Measurements from ENCODE around the gene MEGF6.

The MEGF6 gene

GRCh38 chr1:3601743-3602142 is 9.6 kb downstream of the MEGF6 start:
- H2AFZ ChIP-seq (ENCODE audit: low read depth, low read length): no peak overlapping the region
- H2BK120ac ChIP-seq (ENCODE audit: low read depth, low read length): no peak overlapping the region
- H3K14ac ChIP-seq (ENCODE audit: low read length in 2 of 2): no peak overlapping the region
- no peak for DNase-seq
- H3K23ac ChIP-seq (ENCODE audit: low read length in 2 of 2): no peak overlapping the region
- no peak overlapping the region for H2BK12ac ChIP-seq (ENCODE audit: low read length in 2 of 2)
- no peak overlapping the region for H3K4me3 ChIP-seq (ENCODE audit: insufficient read depth in 1 of 2, low read depth in 1 of 2, low read length in 2 of 2)
- no peaks in the 10 kb centered on the region for H3K9me3 ChIP-seq (ENCODE audit: control insufficient read depth, low read length)
- H3K4me2 ChIP-seq (ENCODE audit: low read length, poor library complexity, severe bottlenecking): no peak overlapping the region
- H3K79me1 ChIP-seq (replicated peaks; ENCODE audit: low read length, poor library complexity, severe bottlenecking): no peaks in the 10 kb centered on the region
- H3K27me3 ChIP-seq (ENCODE audit: control insufficient read depth in 1 of 2, insufficient read depth in 1 of 2, low read length in 2 of 2): peaks cover 65 to 68% of the 10 kb centered on the region in 2 experiments
- H2AK5ac ChIP-seq (ENCODE audit: low read length, severe bottlenecking): no peak overlapping the region
- H2BK15ac ChIP-seq (ENCODE audit: low read depth, poor library complexity, severe bottlenecking): no peak overlapping the region
- peaks cover 0 to 4% of the 10 kb centered on the region in 2 experiments for H3K36me3 ChIP-seq (ENCODE audit: control insufficient read depth in 1 of 2, insufficient read depth in 2 of 2, low read depth in 1 of 2, low read length in 2 of 2)
- no peak overlapping the region for H4K91ac ChIP-seq (ENCODE audit: low read length)
- 80% methylated on average over 16 of the region's 16 CpGs for WGBS
- no peak overlapping the region for H4K8ac ChIP-seq (ENCODE audit: low read length)
- no peak overlapping the region for H3K9ac ChIP-seq (ENCODE audit: low read length)
- H3K18ac ChIP-seq (ENCODE audit: low read depth in 1 of 2, low read length in 2 of 2): no peak overlapping the region
- H3K4ac ChIP-seq (ENCODE audit: low read depth in 1 of 2, low read length in 2 of 2): no peak overlapping the region
- no peaks in the 10 kb centered on the region for H3K4me1 ChIP-seq (ENCODE audit: control insufficient read depth, insufficient read depth, low read depth, low read length)
- H2BK5ac ChIP-seq (ENCODE audit: low read depth, low read length, poor library complexity, severe bottlenecking): no peak overlapping the region
- H3K27ac ChIP-seq (ENCODE audit: low read length, poor library complexity, severe bottlenecking): no peak overlapping the region

- Histone ChIP-seq H3K23ac (ENCODE audit: low read length in 2 of 2) (no peak overlapping the region), H3K14ac (ENCODE audit: low read length in 2 of 2) (no peak overlapping the region), H2BK15ac (ENCODE audit: low read depth, poor library complexity, severe bottlenecking) (no peak overlapping the region)
Observed at GRCh38 chr1:3600354-3600753, 11.0 kb downstream of the MEGF6 start.

GRCh38 chr1:3599816-3600215 is 11.5 kb downstream of the MEGF6 start:
- Histone ChIP-seq H2BK5ac (ENCODE audit: low read depth, low read length, poor library complexity, severe bottlenecking) (no peak overlapping the region), H2AK5ac (ENCODE audit: low read length, severe bottlenecking) (no peak overlapping the region), H2BK12ac (ENCODE audit: low read length in 2 of 2) (no peak overlapping the region), H3K4me3 (ENCODE audit: insufficient read depth in 1 of 2, low read depth in 1 of 2, low read length in 2 of 2) (no peak overlapping the region), H3K9me3 (ENCODE audit: control insufficient read depth, low read length) (no peaks in the 10 kb centered on the region), H2BK15ac (ENCODE audit: low read depth, poor library complexity, severe bottlenecking) (no peak overlapping the region), H3K4ac (ENCODE audit: low read depth in 1 of 2, low read length in 2 of 2) (no peak overlapping the region), H3K14ac (ENCODE audit: low read length in 2 of 2) (no peak overlapping the region), H3K9ac (ENCODE audit: low read length) (no peak overlapping the region), H2BK120ac (ENCODE audit: low read depth, low read length) (no peak overlapping the region), H3K4me1 (ENCODE audit: control insufficient read depth, insufficient read depth, low read depth, low read length) (no peaks in the 10 kb centered on the region), H3K27me3 (ENCODE audit: control insufficient read depth in 1 of 2, insufficient read depth in 1 of 2, low read length in 2 of 2) (peaks cover 61 to 71% of the 10 kb centered on the region in 2 experiments), H3K36me3 (ENCODE audit: control insufficient read depth in 1 of 2, insufficient read depth in 2 of 2, low read depth in 1 of 2, low read length in 2 of 2) (peaks cover 0 to 3% of the 10 kb centered on the region in 2 experiments), H3K79me1 (replicated peaks; ENCODE audit: low read length, poor library complexity, severe bottlenecking) (no peaks in the 10 kb centered on the region), H3K23ac (ENCODE audit: low read length in 2 of 2) (no peak overlapping the region), H4K91ac (ENCODE audit: low read length) (no peak overlapping the region), H3K4me2 (ENCODE audit: low read length, poor library complexity, severe bottlenecking) (no peak overlapping the region), H4K8ac (ENCODE audit: low read length) (no peak overlapping the region), H2AFZ (ENCODE audit: low read depth, low read length) (no peak overlapping the region), H3K27ac (ENCODE audit: low read length, poor library complexity, severe bottlenecking) (no peak overlapping the region), H3K18ac (ENCODE audit: low read depth in 1 of 2, low read length in 2 of 2) (no peak overlapping the region)
- DNase-seq: no peak
- 79% methylated on average over 15 of the region's 15 CpGs for WGBS

More at GRCh38 chr1:3600354-3600753, 11.0 kb downstream of the MEGF6 start:
- H3K27me3 ChIP-seq (ENCODE audit: control insufficient read depth in 1 of 2, insufficient read depth in 1 of 2, low read length in 2 of 2): peaks cover 62 to 67% of the 10 kb centered on the region in 2 experiments
- H2AK5ac ChIP-seq (ENCODE audit: low read length, severe bottlenecking): no peak overlapping the region
- H3K18ac ChIP-seq (ENCODE audit: low read depth in 1 of 2, low read length in 2 of 2): no peak overlapping the region
- H3K9ac ChIP-seq (ENCODE audit: low read length): no peak overlapping the region
- no peak overlapping the region for H3K27ac ChIP-seq (ENCODE audit: low read length, poor library complexity, severe bottlenecking)
- H2AFZ ChIP-seq (ENCODE audit: low read depth, low read length): no peak overlapping the region
- H4K8ac ChIP-seq (ENCODE audit: low read length): no peak overlapping the region
- H3K4me2 ChIP-seq (ENCODE audit: low read length, poor library complexity, severe bottlenecking): no peak overlapping the region
- DNase-seq: no peak
- WGBS: 86% methylated on average over 10 of the region's 10 CpGs
- no peak overlapping the region for H2BK12ac ChIP-seq (ENCODE audit: low read length in 2 of 2)
- peaks cover 0 to 4% of the 10 kb centered on the region in 2 experiments for H3K36me3 ChIP-seq (ENCODE audit: control insufficient read depth in 1 of 2, insufficient read depth in 2 of 2, low read depth in 1 of 2, low read length in 2 of 2)
- H3K4me3 ChIP-seq (ENCODE audit: insufficient read depth in 1 of 2, low read depth in 1 of 2, low read length in 2 of 2): no peak overlapping the region
- no peak overlapping the region for H2BK5ac ChIP-seq (ENCODE audit: low read depth, low read length, poor library complexity, severe bottlenecking)
- H3K9me3 ChIP-seq (ENCODE audit: control insufficient read depth, low read length): no peaks in the 10 kb centered on the region
- H3K4me1 ChIP-seq (ENCODE audit: control insufficient read depth, insufficient read depth, low read depth, low read length): no peaks in the 10 kb centered on the region
- no peak overlapping the region for H4K91ac ChIP-seq (ENCODE audit: low read length)
- no peak overlapping the region for H3K4ac ChIP-seq (ENCODE audit: low read depth in 1 of 2, low read length in 2 of 2)
- no peaks in the 10 kb centered on the region for H3K79me1 ChIP-seq (replicated peaks; ENCODE audit: low read length, poor library complexity, severe bottlenecking)
- no peak overlapping the region for H2BK120ac ChIP-seq (ENCODE audit: low read depth, low read length)

- Histone ChIP-seq H3K4me2 (ENCODE audit: low read length, poor library complexity, severe bottlenecking) (no peak overlapping the region), H3K18ac (ENCODE audit: low read depth in 1 of 2, low read length in 2 of 2) (no peak overlapping the region), H3K4me3 (ENCODE audit: insufficient read depth in 1 of 2, low read depth in 1 of 2, low read length in 2 of 2) (no peak overlapping the region), H4K91ac (ENCODE audit: low read length) (no peak overlapping the region), H2BK120ac (ENCODE audit: low read depth, low read length) (no peak overlapping the region), H3K14ac (ENCODE audit: low read length in 2 of 2) (no peak overlapping the region), H3K9ac (ENCODE audit: low read length) (no peak overlapping the region), H2BK5ac (ENCODE audit: low read depth, low read length, poor library complexity, severe bottlenecking) (no peak overlapping the region), H3K79me1 (replicated peaks; ENCODE audit: low read length, poor library complexity, severe bottlenecking) (no peaks in the 10 kb centered on the region), H3K4ac (ENCODE audit: low read depth in 1 of 2, low read length in 2 of 2) (no peak overlapping the region), H3K4me1 (ENCODE audit: control insufficient read depth, insufficient read depth, low read depth, low read length) (no peaks in the 10 kb centered on the region), H3K9me3 (ENCODE audit: control insufficient read depth, low read length) (no peaks in the 10 kb centered on the region), H3K23ac (ENCODE audit: low read length in 2 of 2) (no peak overlapping the region), H2AK5ac (ENCODE audit: low read length, severe bottlenecking) (no peak overlapping the region), H4K8ac (ENCODE audit: low read length) (no peak overlapping the region), H3K27ac (ENCODE audit: low read length, poor library complexity, severe bottlenecking) (no peak overlapping the region), H2BK15ac (ENCODE audit: low read depth, poor library complexity, severe bottlenecking) (no peak overlapping the region), H2AFZ (ENCODE audit: low read depth, low read length) (no peak overlapping the region), H3K36me3 (ENCODE audit: control insufficient read depth in 1 of 2, insufficient read depth in 2 of 2, low read depth in 1 of 2, low read length in 2 of 2) (no peaks in the 10 kb centered on the region), H2BK12ac (ENCODE audit: low read length in 2 of 2) (no peak overlapping the region), H3K27me3 (ENCODE audit: control insufficient read depth in 1 of 2, insufficient read depth in 1 of 2, low read length in 2 of 2) (peaks cover 56 to 72% of the 10 kb centered on the region in 2 experiments)
- no peak for DNase-seq
- WGBS: 82% methylated on average over 16 of the region's 16 CpGs
Observed at GRCh38 chr1:3599286-3599811, 12.0 kb downstream of the MEGF6 start.
